Dendritic cell treated with granulocyte-macrophage colony-stimulating factor and Interleukin-4, amounts not matched to agents 40 ng/mL and 50 ng/mL, for 4 days (primary cell): ENCODE measurements around the gene SLC35B1.

ENCODE experiments used
- H3K27ac Mint-ChIP-seq: one replicate; pipeline ENCODE4 v1.8.0; 2022; ENCODE audit warnings: mild to moderate bottlenecking, mixed read lengths
- H3K27me3 Mint-ChIP-seq: one replicate; pipeline ENCODE4 v1.8.0; 2022; ENCODE audit warnings: mild to moderate bottlenecking, mixed read lengths
- H3K36me3 Mint-ChIP-seq: one replicate; pipeline ENCODE4 v1.8.0; 2022; ENCODE audit warnings: low read depth, mixed read lengths
- H3K4me1 Mint-ChIP-seq: one replicate; pipeline ENCODE4 v1.8.0; 2022; ENCODE audit warnings: low read depth, mixed read lengths
- H3K4me3 Mint-ChIP-seq: one replicate; pipeline ENCODE4 v1.8.0; 2022; ENCODE audit warnings: mild to moderate bottlenecking, moderate library complexity, mixed read lengths
- H3K9me3 Mint-ChIP-seq: one replicate; pipeline ENCODE4 v1.8.0; 2022; ENCODE audit warnings: mixed read lengths
- intact Hi-C: fragments of 100-400 bp; cut with micrococcal nuclease; formaldehyde crosslinking; loops from one replicate; pipeline ENCODE4 v1.15.0; 2022

Gene SLC35B1, protein sequence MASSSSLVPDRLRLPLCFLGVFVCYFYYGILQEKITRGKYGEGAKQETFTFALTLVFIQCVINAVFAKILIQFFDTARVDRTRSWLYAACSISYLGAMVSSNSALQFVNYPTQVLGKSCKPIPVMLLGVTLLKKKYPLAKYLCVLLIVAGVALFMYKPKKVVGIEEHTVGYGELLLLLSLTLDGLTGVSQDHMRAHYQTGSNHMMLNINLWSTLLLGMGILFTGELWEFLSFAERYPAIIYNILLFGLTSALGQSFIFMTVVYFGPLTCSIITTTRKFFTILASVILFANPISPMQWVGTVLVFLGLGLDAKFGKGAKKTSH

GRCh38 chr17:49707608-49708514, at the start of gene SLC35B1:
Gene SLC35B1, minus strand, starts transcription at chr17:49707964. Its CDS starts 131 bp downstream, at chr17:49707833.
- H3K9me3 Mint-ChIP-seq, result no peaks in the 10 kb centered on the region
- peak within 1 kb of the TSS; percentile 91 for H3K4me3 Mint-ChIP-seq
- peak within 1 kb of the TSS; percentile 98 for H3K27ac Mint-ChIP-seq
- H3K27me3 Mint-ChIP-seq, result no peaks in the 10 kb centered on the region
- peaks cover 38% of the 10 kb centered on the region for H3K4me1 Mint-ChIP-seq
- intact Hi-C loops, result loop anchor here (1.0 to 5.0 kb wide), 3 partner anchors 54 to 144 kb away; partner anchors contain the start of gene FAM117A
- H3K36me3 Mint-ChIP-seq, result peaks cover 70% of the 10 kb centered on the region

- peaks cover 10% of the 10 kb centered on the region for H3K36me3 Mint-ChIP-seq
- H3K4me1 Mint-ChIP-seq, result peaks cover 41% of the 10 kb centered on the region
- no peak overlapping the region for H3K4me3 Mint-ChIP-seq
- H3K27me3 Mint-ChIP-seq, result no peaks in the 10 kb centered on the region
- no peaks in the 10 kb centered on the region for H3K9me3 Mint-ChIP-seq
- intact Hi-C loops, result no loop called here
- no peak overlapping the region for H3K27ac Mint-ChIP-seq
These were observed 49.5 kb upstream of the SLC35B1 start for GRCh38 chr17:49757151-49757777.

DNA sequence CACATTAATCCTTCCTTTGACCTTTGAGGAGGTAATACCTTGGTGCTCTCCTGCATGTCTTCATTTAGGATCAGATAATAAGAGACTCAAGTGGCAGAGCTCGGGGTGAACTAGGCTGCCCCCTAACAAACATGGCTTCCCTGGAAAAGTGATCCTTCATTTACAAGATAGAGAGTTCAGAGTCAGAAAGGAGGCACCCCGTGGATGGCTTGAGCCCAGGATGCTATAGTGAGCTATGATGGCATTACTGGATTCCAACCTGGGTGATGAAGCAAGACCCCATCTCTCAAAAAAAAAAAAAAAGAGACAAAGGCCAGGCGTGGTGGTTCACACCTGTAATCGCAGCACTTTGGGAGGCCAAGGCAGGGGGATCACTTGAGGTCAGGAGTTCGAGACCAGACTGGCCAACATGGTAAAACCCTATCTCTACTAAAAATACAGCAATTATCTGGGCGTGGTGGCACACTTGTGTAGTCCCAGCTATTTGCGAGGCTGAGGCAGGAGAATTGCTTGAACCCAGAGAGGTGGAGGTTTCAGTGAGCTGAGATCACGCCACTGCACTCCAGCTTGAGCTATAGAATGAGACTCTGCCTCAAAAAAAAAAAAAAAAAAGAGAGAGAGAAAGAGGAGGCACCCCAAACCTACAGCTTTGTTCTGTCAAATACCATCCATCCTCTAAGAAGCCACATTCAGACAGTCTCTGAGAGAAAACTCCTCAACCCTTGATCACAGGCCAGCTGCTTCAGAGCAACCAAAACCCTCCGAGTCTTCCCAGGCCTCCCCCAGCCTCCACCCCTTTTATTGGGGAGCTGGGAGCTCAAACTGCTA, 48.8 kb upstream of the SLC35B1 start:
- H3K4me3 Mint-ChIP-seq, result no peak overlapping the region
- H3K27me3 Mint-ChIP-seq, result no peaks in the 10 kb centered on the region
- H3K27ac Mint-ChIP-seq, result peak overlapping the region; percentile 43
- H3K4me1 Mint-ChIP-seq, result peaks cover 41% of the 10 kb centered on the region
- H3K36me3 Mint-ChIP-seq, result peaks cover 10% of the 10 kb centered on the region
- intact Hi-C loops, result no loop called here
- no peaks in the 10 kb centered on the region for H3K9me3 Mint-ChIP-seq

- Mint-ChIP-seq H3K27me3 (no peaks in the 10 kb centered on the region), H3K4me1 (peaks cover 37% of the 10 kb centered on the region), H3K27ac (no peak overlapping the region), H3K36me3 (peaks cover 10% of the 10 kb centered on the region), H3K9me3 (no peaks in the 10 kb centered on the region), H3K4me3 (no peak overlapping the region)
- intact Hi-C loops, result no loop called here
These were observed 48.0 kb upstream of the SLC35B1 start for GRCh38 chr17:49755663-49756283.

GRCh38 chr17:49753959-49754391, 46.2 kb upstream of the SLC35B1 start:
- Mint-ChIP-seq H3K4me3 (no peak overlapping the region), H3K27ac (no peak overlapping the region), H3K9me3 (no peaks in the 10 kb centered on the region), H3K4me1 (peaks cover 38% of the 10 kb centered on the region), H3K36me3 (peaks cover 10% of the 10 kb centered on the region), H3K27me3 (no peaks in the 10 kb centered on the region)
- intact Hi-C loops, result no loop called here

DNA sequence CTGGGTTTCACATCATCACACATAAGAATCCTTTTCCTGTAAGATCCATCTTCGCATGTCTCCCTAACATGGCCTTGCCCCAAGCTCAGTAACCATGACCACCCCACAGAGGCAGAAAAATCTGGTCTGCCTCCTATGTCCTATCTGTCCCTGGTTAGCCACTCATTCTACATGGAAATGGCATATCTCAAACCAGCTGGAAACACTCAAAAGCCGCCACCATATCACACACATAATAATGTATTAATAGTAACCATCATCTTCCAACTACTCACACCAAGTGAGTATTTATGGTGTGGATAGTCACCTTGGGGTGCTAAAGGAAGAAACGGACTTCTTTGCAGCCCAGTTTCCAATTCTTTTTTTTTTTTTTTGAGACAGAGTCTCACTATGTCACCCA, 44.7 kb upstream of the SLC35B1 start:
- Mint-ChIP-seq H3K27ac (no peak overlapping the region), H3K36me3 (peaks cover 3% of the 10 kb centered on the region), H3K9me3 (no peaks in the 10 kb centered on the region), H3K4me3 (no peak overlapping the region), H3K27me3 (no peaks in the 10 kb centered on the region), H3K4me1 (peaks cover 43% of the 10 kb centered on the region)
- intact Hi-C loops, result no loop called here

DNA sequence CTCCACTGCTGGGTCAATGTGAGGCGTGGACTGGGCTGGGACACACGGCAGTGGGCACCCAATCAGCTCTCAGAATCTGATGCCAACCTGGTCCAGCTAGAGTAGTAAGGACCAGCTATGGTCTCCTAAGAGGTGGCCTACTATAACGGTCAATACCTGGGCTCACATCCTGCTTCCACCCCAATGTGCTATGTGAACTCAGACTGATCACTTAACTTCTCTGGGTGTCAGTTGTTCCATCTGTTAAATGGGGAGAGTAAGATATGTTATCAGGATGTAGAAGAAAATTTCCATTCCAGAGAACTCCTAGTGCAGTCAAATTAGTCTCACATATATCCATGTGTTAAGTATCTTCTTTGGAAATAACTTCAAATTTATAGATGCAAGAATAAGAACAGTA, 42.0 kb upstream of the SLC35B1 start:
- Mint-ChIP-seq H3K4me3 (no peak overlapping the region), H3K9me3 (no peaks in the 10 kb centered on the region), H3K27ac (no peak overlapping the region), H3K27me3 (no peaks in the 10 kb centered on the region), H3K4me1 (peaks cover 53% of the 10 kb centered on the region), H3K36me3 (no peaks in the 10 kb centered on the region)
- intact Hi-C loops, result no loop called here

DNA sequence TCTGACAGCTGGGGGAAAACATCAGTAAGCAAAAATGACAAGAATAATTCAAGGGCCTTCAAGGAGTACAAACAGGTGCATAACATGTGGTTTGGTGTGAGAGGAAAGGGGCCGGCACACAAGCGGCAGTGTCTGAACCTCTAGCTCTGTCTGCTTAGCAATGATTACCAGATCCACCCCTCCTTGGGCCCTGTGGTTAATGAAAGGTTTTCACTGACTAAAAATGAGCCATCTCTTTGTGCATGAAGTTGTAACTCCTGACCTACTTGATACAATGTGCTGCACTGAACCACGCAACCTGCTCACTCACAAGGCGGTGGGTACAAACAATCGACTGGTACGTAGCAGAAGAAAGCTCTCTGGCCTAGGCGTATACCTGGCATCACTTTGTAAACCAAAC, 41.0 kb upstream of the SLC35B1 start:
- Mint-ChIP-seq H3K27ac (no peak overlapping the region), H3K9me3 (no peaks in the 10 kb centered on the region), H3K4me1 (peaks cover 47% of the 10 kb centered on the region), H3K36me3 (no peaks in the 10 kb centered on the region), H3K4me3 (no peak overlapping the region), H3K27me3 (no peaks in the 10 kb centered on the region)
- intact Hi-C loops, result no loop called here

DNA sequence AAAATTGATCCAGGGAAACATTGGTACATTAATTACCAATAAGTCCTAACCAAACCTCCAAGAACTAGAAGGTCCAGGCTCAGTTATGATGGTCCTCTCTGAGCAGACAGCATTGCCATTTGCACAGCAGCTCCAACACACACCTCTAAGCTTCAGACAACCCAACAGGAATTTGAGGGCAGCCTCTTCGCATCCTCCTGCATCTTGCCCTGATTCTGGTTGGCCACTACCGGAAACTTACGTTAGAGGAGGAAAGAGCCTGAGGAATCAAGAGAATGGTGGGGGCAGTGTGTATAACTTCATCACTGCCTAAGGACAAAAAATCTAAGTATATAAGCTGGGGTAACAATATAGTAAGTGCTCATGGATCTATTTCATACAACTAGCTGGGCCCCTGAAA, 40.5 kb upstream of the SLC35B1 start:
- H3K36me3 Mint-ChIP-seq, result no peaks in the 10 kb centered on the region
- intact Hi-C loops, result no loop called here
- no peak overlapping the region for H3K4me3 Mint-ChIP-seq
- peaks cover 49% of the 10 kb centered on the region for H3K4me1 Mint-ChIP-seq
- no peaks in the 10 kb centered on the region for H3K27me3 Mint-ChIP-seq
- H3K27ac Mint-ChIP-seq, result no peak overlapping the region
- no peaks in the 10 kb centered on the region for H3K9me3 Mint-ChIP-seq

DNA sequence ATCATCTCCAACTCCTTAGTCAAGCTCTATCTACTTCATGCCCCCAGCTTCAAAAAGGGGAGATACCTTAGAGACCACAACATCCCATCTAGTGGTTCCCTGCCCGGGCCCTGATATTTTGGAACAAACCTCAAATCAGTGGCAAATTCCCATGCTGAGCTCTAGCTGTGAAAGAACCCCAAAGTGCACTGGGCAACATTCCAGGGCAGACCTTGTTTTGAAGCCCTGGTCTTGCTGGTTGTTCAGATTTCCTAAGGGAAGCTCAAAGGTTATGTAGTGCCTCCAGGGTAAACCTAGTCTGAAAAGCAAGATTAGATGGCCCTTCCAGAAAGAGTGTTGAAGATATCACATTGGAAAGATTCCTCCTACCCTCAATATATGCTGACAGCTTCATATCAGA, 39.9 kb upstream of the SLC35B1 start:
- intact Hi-C loops, result no loop called here
- Mint-ChIP-seq H3K36me3 (no peaks in the 10 kb centered on the region), H3K27me3 (no peaks in the 10 kb centered on the region), H3K4me3 (no peak overlapping the region), H3K4me1 (peaks cover 55% of the 10 kb centered on the region), H3K9me3 (no peaks in the 10 kb centered on the region), H3K27ac (peak overlapping the region; percentile 22)

GRCh38 chr17:49746791-49747490, 39.2 kb upstream of the SLC35B1 start:
- Mint-ChIP-seq H3K4me3 (no peak overlapping the region), H3K4me1 (peaks cover 62% of the 10 kb centered on the region), H3K9me3 (no peaks in the 10 kb centered on the region), H3K27ac (peak overlapping the region; percentile 22), H3K36me3 (no peaks in the 10 kb centered on the region), H3K27me3 (no peaks in the 10 kb centered on the region)
- intact Hi-C loops, result no loop called here

DNA sequence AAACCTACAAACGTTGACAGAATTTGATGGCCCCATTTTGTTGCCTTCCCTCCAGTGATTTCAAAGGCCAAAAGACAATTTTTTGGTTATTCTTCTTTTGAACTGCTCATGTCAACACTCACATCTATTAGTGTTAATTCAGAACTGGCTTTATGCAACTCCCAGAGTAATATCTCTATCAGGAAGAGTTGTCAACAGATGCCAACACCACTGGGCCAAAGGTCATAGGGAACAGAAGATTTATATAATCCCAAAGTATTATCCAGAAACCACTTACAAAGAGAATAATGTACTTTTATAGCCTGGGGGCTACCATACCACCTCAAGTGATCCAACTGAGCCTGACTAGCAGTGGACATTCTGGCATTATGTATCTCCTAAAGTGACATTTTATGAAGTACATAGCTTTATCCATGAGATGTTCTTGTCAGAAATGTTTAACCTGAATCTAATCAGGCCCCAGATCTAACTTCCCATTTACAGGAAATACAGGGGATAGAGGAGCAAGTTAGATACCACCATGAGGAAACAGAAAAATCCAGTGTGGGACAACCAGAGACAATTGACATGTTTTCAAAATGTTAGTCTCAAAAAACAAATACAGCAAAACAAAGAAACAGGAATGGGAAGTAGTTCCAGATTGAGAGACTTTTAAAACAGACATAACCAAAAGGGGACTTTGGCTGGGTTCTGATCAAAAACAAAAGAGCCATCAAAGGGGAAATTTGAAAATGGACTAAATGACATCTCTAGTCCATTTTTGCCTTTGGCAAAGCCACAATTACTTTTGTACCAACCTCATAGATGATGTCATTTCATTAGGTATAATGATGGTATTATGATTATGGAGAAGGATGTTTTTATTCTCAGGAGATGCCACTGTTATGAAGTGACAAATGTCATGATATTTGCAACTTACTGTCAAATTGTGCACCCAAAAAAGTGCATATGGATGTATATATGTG, 37.7 kb upstream of the SLC35B1 start:
- Mint-ChIP-seq H3K4me1 (peaks cover 76% of the 10 kb centered on the region), H3K4me3 (no peak overlapping the region), H3K36me3 (no peaks in the 10 kb centered on the region), H3K27me3 (no peaks in the 10 kb centered on the region), H3K27ac (peak overlapping the region; percentile 14), H3K9me3 (no peaks in the 10 kb centered on the region)
- intact Hi-C loops, result no loop called here
